Type B pancreatic cell (in vitro differentiated cells): ENCODE results near the gene DOHH. TPM values are rescaled to one million over a fixed set of nuclear protein-coding genes. Genes with fewer than 3 reads are reported as not detected.

Experiments
- DNase-seq: peaks from one replicate; pipeline ENCODE4 v3.0.0; 2021; ENCODE audit warnings: mixed read lengths; ENCODE audit not compliant: unreplicated experiment; ENCODE audit errors: extremely low spot score
- H3K27ac Mint-ChIP-seq: 2 replicates; pipeline ENCODE4 v1.8.0; 2021; ENCODE audit warnings: mild to moderate bottlenecking, mixed read lengths
- H3K27me3 Mint-ChIP-seq: 2 replicates; pipeline ENCODE4 v1.8.0; 2021; ENCODE audit warnings: mixed read lengths
- H3K36me3 Mint-ChIP-seq: 2 replicates; pipeline ENCODE4 v1.8.0; 2021; ENCODE audit warnings: mixed read lengths
- H3K4me1 Mint-ChIP-seq: one replicate; pipeline ENCODE4 v1.8.0; 2021; ENCODE audit warnings: mixed read lengths; ENCODE audit not compliant: unreplicated experiment
- H3K4me3 Mint-ChIP-seq: 2 replicates; pipeline ENCODE4 v1.8.0; 2021; ENCODE audit warnings: mild to moderate bottlenecking, mixed read lengths
- H3K9me3 Mint-ChIP-seq: 2 replicates; pipeline ENCODE4 v1.8.0; 2021; ENCODE audit warnings: mixed read lengths
- CTCF ChIP-seq: fragments of 200-600 bp; sonication (generic); conservative IDR thresholded peaks from 2 replicates; pipeline ENCODE4 v1.5.0; 2021; ENCODE audit warnings: antibody characterized with exemption, mild to moderate bottlenecking
- total RNA-seq: library from RNA; stranded (reverse); gene quantifications from 2 replicates; pipeline ENCODE4 v1.2.1, GENCODE V29; 2021; ENCODE audit warnings: low replicate concordance

Gene DOHH
- total RNA-seq, 1 donor from 2014 or later, result 10.8 TPM

GRCh38 chr19:3515891-3516422, 15.5 kb upstream of the DOHH start:
- H3K27ac Mint-ChIP-seq, result peak overlapping the region; percentile 37
- no peaks in the 10 kb centered on the region for H3K4me1 Mint-ChIP-seq
- no peaks in the 10 kb centered on the region for H3K9me3 Mint-ChIP-seq
- H3K27me3 Mint-ChIP-seq, result no peaks in the 10 kb centered on the region
- no peak for TF ChIP-seq CTCF
- H3K4me3 Mint-ChIP-seq, result no peak overlapping the region
- no peak for DNase-seq
- H3K36me3 Mint-ChIP-seq, result peaks cover 1% of the 10 kb centered on the region

GRCh38 chr19:3514930-3515329, 14.5 kb upstream of the DOHH start:
- DNase-seq, result no peak
- Mint-ChIP-seq H3K27ac (no peak overlapping the region), H3K4me1 (no peaks in the 10 kb centered on the region), H3K9me3 (no peaks in the 10 kb centered on the region), H3K36me3 (no peaks in the 10 kb centered on the region), H3K4me3 (no peak overlapping the region), H3K27me3 (no peaks in the 10 kb centered on the region)
- no peak for TF ChIP-seq CTCF

- H3K27me3 Mint-ChIP-seq, result no peaks in the 10 kb centered on the region
- TF ChIP-seq CTCF, result no peak
- H3K27ac Mint-ChIP-seq, result no peak overlapping the region
- H3K4me1 Mint-ChIP-seq, result peaks cover 8% of the 10 kb centered on the region
- H3K9me3 Mint-ChIP-seq, result no peaks in the 10 kb centered on the region
- H3K36me3 Mint-ChIP-seq, result peaks cover 3% of the 10 kb centered on the region
- no peak for DNase-seq
- H3K4me3 Mint-ChIP-seq, result no peak overlapping the region
Measured at GRCh38 chr19:3513229-3514140, 13.0 kb upstream of the DOHH start.

GRCh38 chr19:3512562-3513228, 12.2 kb upstream of the DOHH start:
- no peak overlapping the region for H3K4me3 Mint-ChIP-seq
- peaks cover 3% of the 10 kb centered on the region for H3K36me3 Mint-ChIP-seq
- peaks cover 8% of the 10 kb centered on the region for H3K4me1 Mint-ChIP-seq
- TF ChIP-seq CTCF, result no peak
- H3K27ac Mint-ChIP-seq, result no peak overlapping the region
- H3K27me3 Mint-ChIP-seq, result no peaks in the 10 kb centered on the region
- no peak for DNase-seq
- H3K9me3 Mint-ChIP-seq, result no peaks in the 10 kb centered on the region

- no peaks in the 10 kb centered on the region for H3K9me3 Mint-ChIP-seq
- no peak for DNase-seq
- no peak for TF ChIP-seq CTCF
- H3K27ac Mint-ChIP-seq, result no peak overlapping the region
- peaks cover 3% of the 10 kb centered on the region for H3K36me3 Mint-ChIP-seq
- no peak overlapping the region for H3K4me3 Mint-ChIP-seq
- H3K27me3 Mint-ChIP-seq, result no peaks in the 10 kb centered on the region
- H3K4me1 Mint-ChIP-seq, result peaks cover 8% of the 10 kb centered on the region
Measured at GRCh38 chr19:3511506-3512251, 11.2 kb upstream of the DOHH start.
